Nephron progenitor cell (in vitro differentiated cells): ENCODE measurements around the gene LIN28A.

Experiments
- DNase-seq: peaks from one replicate; pipeline ENCODE4 v3.0.0; 2021
- H3K27ac Mint-ChIP-seq: 2 replicates; pipeline ENCODE4 v1.8.0; 2021; ENCODE audit warnings: mild to moderate bottlenecking, moderate library complexity, mixed read lengths
- H3K27me3 Mint-ChIP-seq: 2 replicates; pipeline ENCODE4 v1.8.0; 2021; ENCODE audit warnings: mild to moderate bottlenecking, low read depth, mixed read lengths; ENCODE audit not compliant: poor library complexity
- H3K36me3 Mint-ChIP-seq: 2 replicates; pipeline ENCODE4 v1.8.0; 2021; ENCODE audit warnings: low read depth, mixed read lengths
- H3K4me1 Mint-ChIP-seq: 2 replicates; pipeline ENCODE4 v1.8.0; 2021; ENCODE audit warnings: mixed read lengths
- H3K4me3 Mint-ChIP-seq: 2 replicates; pipeline ENCODE4 v1.8.0; 2021; ENCODE audit warnings: mild to moderate bottlenecking, moderate library complexity, mixed read lengths
- H3K9me3 Mint-ChIP-seq: 2 replicates; pipeline ENCODE4 v1.8.0; 2021; ENCODE audit warnings: mild to moderate bottlenecking, moderate library complexity, mixed read lengths
- TF ChIP-seq, protein P1 (sequence below): fragments of 200-600 bp; sonication (generic); IDR thresholded peaks from 2 replicates; pipeline ENCODE4 v1.5.0; 2021; ENCODE audit warnings: antibody characterized with exemption

The LIN28A gene

DNA sequence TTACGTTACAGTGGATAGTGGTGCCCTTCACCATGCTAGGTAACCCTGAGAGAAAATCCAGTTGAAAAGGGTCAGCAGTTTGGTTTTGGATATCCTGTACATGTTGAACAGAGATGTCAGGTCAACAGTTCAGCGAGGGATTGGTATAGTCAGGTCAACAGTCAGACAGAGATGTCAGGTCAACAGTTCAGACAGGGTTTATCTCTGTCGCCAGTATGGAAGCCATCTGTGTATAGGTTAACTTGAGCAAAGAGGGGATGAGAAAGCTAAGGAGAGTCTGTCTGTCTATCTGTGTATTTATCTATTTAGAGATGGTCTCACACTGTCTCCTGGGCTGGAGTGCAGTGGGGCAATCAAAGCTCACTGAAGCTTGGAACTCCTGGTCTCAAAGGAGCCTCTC, 39.3 kb downstream of the LIN28A start:
- no peak for DNase-seq
- no peak overlapping the region for H3K4me3 Mint-ChIP-seq
- H3K9me3 Mint-ChIP-seq, result no peaks in the 10 kb centered on the region
- TF ChIP-seq, protein P1, sequence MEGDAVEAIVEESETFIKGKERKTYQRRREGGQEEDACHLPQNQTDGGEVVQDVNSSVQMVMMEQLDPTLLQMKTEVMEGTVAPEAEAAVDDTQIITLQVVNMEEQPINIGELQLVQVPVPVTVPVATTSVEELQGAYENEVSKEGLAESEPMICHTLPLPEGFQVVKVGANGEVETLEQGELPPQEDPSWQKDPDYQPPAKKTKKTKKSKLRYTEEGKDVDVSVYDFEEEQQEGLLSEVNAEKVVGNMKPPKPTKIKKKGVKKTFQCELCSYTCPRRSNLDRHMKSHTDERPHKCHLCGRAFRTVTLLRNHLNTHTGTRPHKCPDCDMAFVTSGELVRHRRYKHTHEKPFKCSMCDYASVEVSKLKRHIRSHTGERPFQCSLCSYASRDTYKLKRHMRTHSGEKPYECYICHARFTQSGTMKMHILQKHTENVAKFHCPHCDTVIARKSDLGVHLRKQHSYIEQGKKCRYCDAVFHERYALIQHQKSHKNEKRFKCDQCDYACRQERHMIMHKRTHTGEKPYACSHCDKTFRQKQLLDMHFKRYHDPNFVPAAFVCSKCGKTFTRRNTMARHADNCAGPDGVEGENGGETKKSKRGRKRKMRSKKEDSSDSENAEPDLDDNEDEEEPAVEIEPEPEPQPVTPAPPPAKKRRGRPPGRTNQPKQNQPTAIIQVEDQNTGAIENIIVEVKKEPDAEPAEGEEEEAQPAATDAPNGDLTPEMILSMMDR, result no peak
- H3K27ac Mint-ChIP-seq, result no peak overlapping the region
- H3K27me3 Mint-ChIP-seq, result no peaks in the 10 kb centered on the region
- H3K4me1 Mint-ChIP-seq, result no peaks in the 10 kb centered on the region
- H3K36me3 Mint-ChIP-seq, result peaks cover 63% of the 10 kb centered on the region

DNA sequence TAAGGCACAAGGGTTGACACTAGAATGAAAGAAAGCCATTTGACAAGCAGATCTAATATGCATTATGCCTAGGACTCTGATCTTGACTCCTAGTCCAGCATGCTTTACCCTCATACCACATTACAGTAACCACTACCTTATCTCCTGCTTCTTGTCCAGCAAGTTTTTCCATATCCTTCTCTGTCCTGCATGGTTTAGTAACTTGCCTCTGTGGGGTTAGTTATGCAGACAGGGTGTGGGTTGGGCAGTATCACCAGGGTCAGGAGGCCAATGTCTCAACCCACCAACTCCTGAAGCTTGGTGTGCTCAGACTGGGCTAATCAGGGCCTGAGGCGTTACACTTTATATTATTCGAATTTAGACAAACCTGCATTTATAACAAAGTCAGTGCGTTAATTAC, 40.3 kb downstream of the LIN28A start:
- no peak for DNase-seq
- TF ChIP-seq, protein P1, result no peak
- peaks cover 68% of the 10 kb centered on the region for H3K36me3 Mint-ChIP-seq
- no peak overlapping the region for H3K27ac Mint-ChIP-seq
- no peaks in the 10 kb centered on the region for H3K9me3 Mint-ChIP-seq
- H3K27me3 Mint-ChIP-seq, result no peaks in the 10 kb centered on the region
- no peaks in the 10 kb centered on the region for H3K4me1 Mint-ChIP-seq
- no peak overlapping the region for H3K4me3 Mint-ChIP-seq

DNA sequence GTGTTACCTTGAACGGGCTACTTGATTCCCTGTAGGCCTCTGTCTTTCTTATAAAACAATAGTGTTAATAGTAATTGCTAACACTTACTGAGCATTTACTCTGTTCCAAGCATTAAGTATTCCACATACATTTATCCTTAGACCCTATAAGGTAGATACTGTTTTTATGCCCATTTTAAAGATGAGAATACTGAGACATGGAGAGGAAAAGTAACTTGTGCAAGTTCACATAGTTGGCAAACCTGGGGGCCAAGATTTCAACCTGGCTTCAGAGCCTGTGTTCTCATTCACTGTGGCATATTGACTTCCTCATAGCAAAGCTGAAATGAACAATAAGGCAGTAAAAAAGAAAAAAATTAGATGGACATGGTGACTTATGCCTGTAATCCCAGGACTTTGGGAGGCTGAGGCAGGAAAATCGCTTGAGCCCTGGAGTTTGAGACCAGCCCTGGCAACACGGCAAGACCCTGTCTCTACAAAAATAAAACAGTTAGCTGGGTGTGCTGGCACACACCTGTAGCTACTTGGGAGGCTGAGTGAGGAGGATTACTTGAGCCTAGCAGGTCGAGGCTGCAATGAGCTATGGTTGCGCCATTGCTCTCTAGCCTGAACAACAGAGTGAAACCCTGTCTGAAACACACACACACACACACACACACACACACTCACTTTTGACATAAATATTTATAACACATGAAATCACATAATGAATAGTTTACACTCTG, 42.0 kb downstream of the LIN28A start:
- H3K27me3 Mint-ChIP-seq, result no peaks in the 10 kb centered on the region
- H3K27ac Mint-ChIP-seq, result no peak overlapping the region

DNA sequence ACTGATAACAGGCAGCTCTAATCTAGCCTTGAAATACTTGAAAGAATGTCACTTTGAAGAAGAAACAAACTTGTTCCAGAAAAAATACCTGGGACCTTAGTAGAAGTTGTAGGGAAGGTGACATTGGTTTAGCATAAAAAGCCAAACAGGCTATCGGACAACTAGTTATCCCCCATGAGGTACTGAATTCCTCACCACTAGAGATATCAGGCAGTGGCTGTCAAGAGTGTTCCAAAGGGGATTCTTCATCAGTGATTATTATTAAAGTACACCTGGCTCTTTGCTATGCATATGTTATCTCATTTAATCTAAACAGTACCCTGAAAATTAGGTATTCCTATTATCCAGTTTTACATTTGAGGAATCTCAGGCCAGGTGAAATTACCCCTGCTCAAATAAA, 48.5 kb downstream of the LIN28A start:
- Mint-ChIP-seq H3K27ac (no peak overlapping the region), H3K4me3 (no peak overlapping the region), H3K9me3 (no peaks in the 10 kb centered on the region), H3K4me1 (no peaks in the 10 kb centered on the region), H3K36me3 (peaks cover 57% of the 10 kb centered on the region), H3K27me3 (no peaks in the 10 kb centered on the region)
- TF ChIP-seq, protein P1, result no peak
- DNase-seq, result no peak

More for the DNA sequence above, 42.0 kb downstream of the LIN28A start:
- no peaks in the 10 kb centered on the region for H3K4me1 Mint-ChIP-seq
- peaks cover 58% of the 10 kb centered on the region for H3K36me3 Mint-ChIP-seq
- H3K9me3 Mint-ChIP-seq, result no peaks in the 10 kb centered on the region
- no peak for DNase-seq
- no peak overlapping the region for H3K4me3 Mint-ChIP-seq
- TF ChIP-seq, protein P1, result no peak

DNA sequence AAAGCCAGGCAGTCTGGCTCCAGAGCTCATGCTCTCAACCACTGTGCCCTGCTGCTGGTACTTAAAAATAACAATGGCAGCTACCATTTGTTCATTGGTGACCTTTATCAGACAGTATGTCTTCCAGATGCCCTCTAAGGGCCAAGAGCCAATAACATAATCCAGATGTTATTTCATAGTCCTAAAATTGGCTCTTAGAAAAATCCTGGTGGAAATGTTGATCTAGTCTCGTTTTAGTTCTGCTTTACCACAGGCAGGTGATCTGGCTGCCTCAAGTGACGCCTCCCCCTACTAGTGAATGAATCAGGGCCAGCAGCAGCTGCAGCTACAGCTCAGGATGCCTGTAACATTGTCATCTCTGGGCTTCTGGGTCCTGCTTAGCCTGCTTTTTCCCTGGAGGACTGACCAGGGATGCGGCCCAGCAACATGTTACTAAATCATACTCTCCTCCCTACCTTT, 49.0 kb downstream of the LIN28A start:
- H3K4me3 Mint-ChIP-seq, result no peak overlapping the region
- H3K27me3 Mint-ChIP-seq, result no peaks in the 10 kb centered on the region
- peaks cover 56% of the 10 kb centered on the region for H3K36me3 Mint-ChIP-seq
- peak overlapping the region; percentile 51 for H3K27ac Mint-ChIP-seq
- no peaks in the 10 kb centered on the region for H3K4me1 Mint-ChIP-seq
- H3K9me3 Mint-ChIP-seq, result no peaks in the 10 kb centered on the region
- DNase-seq, result no peak
- TF ChIP-seq, protein P1, result no peak

DNA sequence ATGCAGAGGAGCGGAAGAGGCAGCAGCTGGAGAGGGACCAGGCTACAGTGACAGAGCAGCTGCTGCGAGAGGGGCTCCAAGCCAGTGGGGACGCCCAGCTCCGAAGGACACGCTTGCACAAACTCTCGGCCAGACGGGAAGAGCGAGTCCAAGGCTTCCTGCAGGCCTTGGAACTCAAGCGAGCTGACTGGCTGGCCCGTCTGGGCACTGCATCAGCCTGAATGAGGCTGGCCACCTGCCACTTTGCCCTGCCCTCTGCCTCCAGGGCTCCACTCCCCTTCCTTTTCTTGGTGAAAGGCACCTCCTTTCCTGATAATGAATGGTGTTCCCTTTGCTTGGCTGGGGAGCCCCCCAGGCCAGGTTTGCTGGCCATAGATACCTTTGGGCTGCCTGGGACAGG, 58.3 kb downstream of the LIN28A start:
- TF ChIP-seq, protein P1, result no peak
- no peak for DNase-seq
- Mint-ChIP-seq H3K4me1 (peaks cover 31% of the 10 kb centered on the region), H3K36me3 (peaks cover 48% of the 10 kb centered on the region), H3K27me3 (peaks cover 12% of the 10 kb centered on the region), H3K9me3 (no peaks in the 10 kb centered on the region), H3K27ac (no peak overlapping the region), H3K4me3 (no peak overlapping the region)
